ENCODE data around the gene ZBTB16. TPM values are rescaled to one million over a fixed set of nuclear protein-coding genes. Genes with fewer than 3 reads are reported as not detected.
A peak's percentile ranks its signal among the peaks of the same experiment; 100 is the strongest.

The ZBTB16 gene
- total and polyA plus RNA-seq, 2 experiments from 2014 or later = 0.29 to 1.4 TPM

- Mint-ChIP-seq H3K9me3 (no peaks in the 10 kb centered on the region), H3K27me3 (ENCODE audit: insufficient read depth, low read depth, poor library complexity) (peaks cover 9% of the 10 kb centered on the region), H3K4me1 (peaks cover 8% of the 10 kb centered on the region; the same call in 1 of the 3 replicates), H3K36me3 (ENCODE audit: low read depth) (no peaks in the 10 kb centered on the region), H3K4me3 (no peak overlapping the region), H3K27ac (no peak overlapping the region)
- Histone ChIP-seq H3K4me2 (no peak overlapping the region), H3K4me3 (no peak overlapping the region), H3K79me2 (replicated peaks; ENCODE audit: insufficient read depth) (no peaks in the 10 kb centered on the region), H3K27me3 (ENCODE audit: insufficient read depth) (no peaks in the 10 kb centered on the region), H3K9me2 (ENCODE audit: insufficient read depth) (no peaks in the 10 kb centered on the region), H2AFZ (peak overlapping the region; percentile 47; the same call in 1 of the 2 replicates), H3K4me1 (ENCODE audit: insufficient read depth) (no peaks in the 10 kb centered on the region), H3K27ac (ENCODE audit: low read depth) (no peak overlapping the region), H3F3A (replicated peaks; ENCODE audit: low read depth) (no peaks in the 10 kb centered on the region), H3K36me3 (ENCODE audit: insufficient read depth) (no peaks in the 10 kb centered on the region), H4K20me1 (replicated peaks; ENCODE audit: insufficient read depth) (no peaks in the 10 kb centered on the region)
- DNase-seq (ENCODE audit: low spot score) = peak; percentile 74
- ATAC-seq = peak; percentile 95
- TF ChIP-seq CTCF (conservative IDR thresholded peaks at IDR 0.05; ENCODE audit: low read depth in 2 of 2) (peak; percentile 64 to 83), ZNF114 (CRISPR knock-in tag; IDR thresholded peaks at IDR 0.05) (no peak)
These were observed 121.0 kb downstream of the ZBTB16 start for GRCh38 chr11:114180301-114181055.

- Histone ChIP-seq H3K27me3 (ENCODE audit: insufficient read depth) (no peaks in the 10 kb centered on the region), H3K4me1 (ENCODE audit: insufficient read depth) (no peaks in the 10 kb centered on the region), H3K4me3 (no peak overlapping the region), H3K27ac (ENCODE audit: low read depth) (no peak overlapping the region), H3K9me2 (ENCODE audit: insufficient read depth) (no peaks in the 10 kb centered on the region), H2AFZ (no peak overlapping the region), H3K36me3 (ENCODE audit: insufficient read depth) (no peaks in the 10 kb centered on the region), H3F3A (replicated peaks; ENCODE audit: low read depth) (no peaks in the 10 kb centered on the region), H4K20me1 (replicated peaks; ENCODE audit: insufficient read depth) (no peaks in the 10 kb centered on the region), H3K4me2 (no peak overlapping the region), H3K79me2 (replicated peaks; ENCODE audit: insufficient read depth) (no peaks in the 10 kb centered on the region)
- H3K9me3 Mint-ChIP-seq = no peaks in the 10 kb centered on the region
- H3K4me3 Mint-ChIP-seq = no peak overlapping the region
- H3K27me3 Mint-ChIP-seq (ENCODE audit: insufficient read depth, low read depth, poor library complexity) = peaks cover 14% of the 10 kb centered on the region
- DNase-seq (ENCODE audit: low spot score) (no peak), ATAC-seq (no peak)
- no peak overlapping the region for H3K27ac Mint-ChIP-seq
- H3K4me1 Mint-ChIP-seq = peaks cover 8% of the 10 kb centered on the region; the same call in 1 of the 3 replicates
- no peaks in the 10 kb centered on the region for H3K36me3 Mint-ChIP-seq (ENCODE audit: low read depth)
- no peak for TF ChIP-seq CTCF (conservative IDR thresholded peaks at IDR 0.05; ENCODE audit: low read depth in 2 of 2)
- TF ChIP-seq CREB1 (CRISPR knock-in tag; IDR thresholded peaks at IDR 0.05; ENCODE audit: low read depth) = no peak
- TF ChIP-seq ZNF462 (CRISPR knock-in tag; IDR thresholded peaks at IDR 0.05) = no peak
- TF ChIP-seq NANOG (IDR thresholded peaks at IDR 0.05; ENCODE audit: borderline replicate concordance) = no peak
- no peak for TF ChIP-seq ZNF114 (CRISPR knock-in tag; IDR thresholded peaks at IDR 0.05)
- no peak for TF ChIP-seq REST (IDR thresholded peaks at IDR 0.05; ENCODE audit: unreplicated experiment)
These were observed 121.7 kb downstream of the ZBTB16 start for GRCh38 chr11:114181195-114181594.

All from GM23338 (cell line).